ENCODE data around the gene MIPEP. TPM values are rescaled to one million over a fixed set of nuclear protein-coding genes. Genes with fewer than 3 reads are reported as not detected.

Gene MIPEP
- total and polyA plus RNA-seq, 10 of the 15 experiments (the other 5 are each of a cell fraction or from before 2014, with no cell fraction given), result 15.6 to 56.2 (median 29.8) TPM

- TF ChIP-seq ZBTB40 (IDR thresholded peaks at IDR 0.05; ENCODE audit: borderline replicate concordance) (0 out of 2 replicates have a peak, but pooled peaks have one; percentile 5), SPI1 (IDR thresholded peaks at IDR 0.05; ENCODE audit: borderline replicate concordance, insufficient read depth, low read depth, low read length) (no peak), KAT2A (conservative IDR thresholded peaks at IDR 0.05; ENCODE audit: control insufficient read depth, low read depth, low read length) (no peak), E2F4 (IDR thresholded peaks at IDR 0.05; ENCODE audit: low read depth, low read length) (no peak), MEF2A (IDR thresholded peaks at IDR 0.05; ENCODE audit: insufficient read depth, low read depth, low read length) (no peak), YY1 (IDR thresholded peaks at IDR 0.05; ENCODE audit: low read depth, low read length) (no peak), IKZF1 (conservative IDR thresholded peaks at IDR 0.05) (no peak), SP1 (IDR thresholded peaks at IDR 0.05; ENCODE audit: low read depth, low read length) (no peak), MYC (IDR thresholded peaks at IDR 0.05; ENCODE audit: insufficient read depth, insufficient read length, insufficient replicate concordance, low read length, severe bottlenecking) (no peak), NFYB (IDR thresholded peaks at IDR 0.05; ENCODE audit: insufficient read depth, low read depth, low read length) (no peak), PBX3 (IDR thresholded peaks at IDR 0.05; ENCODE audit: insufficient replicate concordance, low read depth, low read length) (no peak), RAD51 (IDR thresholded peaks at IDR 0.05) (no peak), JUNB (IDR thresholded peaks at IDR 0.05) (no peak), MXI1 (IDR thresholded peaks at IDR 0.05; ENCODE audit: low read depth, low read length) (no peak), SMC3 (IDR thresholded peaks at IDR 0.05; ENCODE audit: borderline replicate concordance, low read length) (peak; percentile 25; the same call in 1 of the 2 replicates), SIX5 (IDR thresholded peaks at IDR 0.05; ENCODE audit: low read depth, low read length, severe bottlenecking) (no peak), NFYA (IDR thresholded peaks at IDR 0.05; ENCODE audit: borderline replicate concordance, low read depth, low read length) (no peak), SUPT20H (IDR thresholded peaks at IDR 0.05; ENCODE audit: borderline replicate concordance, control insufficient read depth, low read depth, low read length) (no peak), CTCF (IDR thresholded peaks at IDR 0.05 in 2 of 3, conservative IDR thresholded peaks at IDR 0.05 in 1 of 3; ENCODE audit: control insufficient read depth in 2 of 3, extremely low read depth in 1 of 3, insufficient read depth in 1 of 3, low read depth in 3 of 3, low read length in 3 of 3) (peak; percentile 30 to 48 (median 30); a peak in 5 of 6 replicates), STAT3 (IDR thresholded peaks at IDR 0.05; ENCODE audit: low read depth, low read length) (no peak)
These were observed 711 bp upstream of the MIPEP start (continued) for GRCh38 chr13:23889615-23890607.

All from GM12878 (cell line).